M059J (cell line): ENCODE measurements around the gene PTTG1IP2. TPM values are rescaled to one million over a fixed set of nuclear protein-coding genes. Genes with fewer than 3 reads are reported as not detected.
A peak's percentile ranks its signal among the peaks of the same experiment; 100 is the strongest.

Source experiments
- DNase-seq: peaks from one replicate; pipeline ENCODE4 v3.0.0-alpha.2; 2012; ENCODE audit warnings: low read depth
- total RNA-seq: library from RNA; depleted of rRNA; stranded (reverse); fragments of >200 nt; shearing (Covaris generic); gene quantifications from 2 replicates; pipeline ENCODE4 v1.2.3, GENCODE V29; 2014; rRNA removed

PTTG1IP2 gene
- total RNA-seq: not detected in 2 replicates

DNA sequence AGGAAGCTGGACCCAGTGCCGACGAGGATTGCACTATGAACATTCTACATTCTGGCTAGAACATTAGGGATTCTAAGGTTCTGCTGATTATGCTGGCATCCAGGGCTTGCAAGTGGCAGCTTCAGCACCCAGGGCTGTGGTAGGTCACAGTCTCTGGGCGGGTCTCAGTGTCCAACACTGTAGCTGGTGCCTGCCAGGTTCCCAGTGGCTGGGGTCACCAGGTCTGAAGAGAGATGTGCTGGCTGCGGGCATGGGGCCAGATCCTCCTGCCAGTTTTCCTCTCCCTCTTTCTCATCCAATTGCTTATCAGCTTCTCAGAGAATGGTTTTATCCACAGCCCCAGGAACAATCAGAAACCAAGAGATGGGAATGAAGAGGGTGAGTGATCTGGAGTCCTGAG, at the start of gene PTTG1IP2:
PTTG1IP2 (plus strand) TSS at position 86 of the 400 bp plus-strand sequence; CDS start at position 234, 148 bp downstream.
- no peak for DNase-seq

DNA sequence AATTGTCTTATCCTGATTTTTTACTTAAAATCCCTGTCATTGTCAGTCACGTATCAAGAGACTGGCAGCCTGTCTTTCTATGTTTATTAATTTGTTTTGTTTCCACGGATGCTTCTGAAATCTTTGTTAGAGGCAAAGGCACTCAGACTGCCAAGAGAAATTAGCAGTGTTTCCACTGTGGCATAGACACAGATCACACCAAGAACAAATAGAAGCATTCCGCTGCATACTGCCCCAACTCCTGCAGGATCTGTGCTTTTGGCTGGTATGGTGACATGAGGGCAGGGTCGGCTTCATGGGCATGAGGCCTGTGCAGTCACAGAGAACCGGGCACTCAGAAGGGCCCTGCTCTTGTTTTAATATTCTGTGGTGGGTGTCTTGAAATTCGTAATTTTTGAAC, 47.8 kb upstream of the PTTG1IP2 start:
- DNase-seq: no peak

DNA sequence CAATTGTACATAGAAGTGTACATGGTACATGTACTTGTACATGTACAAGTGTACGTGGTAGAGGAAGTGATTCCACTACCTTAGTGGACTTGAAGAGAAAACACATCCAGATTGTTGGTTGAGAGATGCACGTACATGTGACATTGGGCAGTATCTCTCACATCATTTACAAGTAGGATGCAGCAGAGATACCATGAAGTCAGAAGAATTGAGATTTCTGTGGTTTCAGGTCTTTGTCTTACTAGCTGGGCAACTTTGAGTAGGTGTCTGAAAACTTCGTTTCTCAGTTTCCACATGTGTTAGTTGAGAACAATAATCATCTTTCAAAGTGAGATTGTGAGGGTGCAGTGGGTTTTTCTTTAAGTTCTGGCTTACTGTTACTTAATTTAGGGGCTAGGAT, 44.7 kb upstream of the PTTG1IP2 start:
- no peak for DNase-seq

DNA sequence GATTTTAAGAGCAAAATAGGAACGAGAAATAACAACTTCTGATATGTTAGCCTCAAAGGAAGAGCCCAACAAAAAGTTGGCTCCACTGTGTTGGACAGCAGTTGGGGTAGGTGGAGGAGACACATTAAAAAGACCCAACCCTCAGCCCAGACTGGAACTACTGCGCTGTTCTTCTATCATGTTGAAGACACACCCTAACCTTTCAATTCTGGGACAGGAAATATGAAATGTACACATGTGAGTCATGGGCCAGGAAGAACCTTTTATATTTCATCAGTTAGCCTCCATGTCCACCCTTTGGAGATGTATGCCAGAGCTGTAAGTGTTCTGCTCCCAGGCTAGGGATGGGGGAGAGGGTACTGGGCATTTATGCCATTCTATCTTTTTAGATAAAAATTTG, 44.1 kb upstream of the PTTG1IP2 start:
- no peak for DNase-seq

DNA sequence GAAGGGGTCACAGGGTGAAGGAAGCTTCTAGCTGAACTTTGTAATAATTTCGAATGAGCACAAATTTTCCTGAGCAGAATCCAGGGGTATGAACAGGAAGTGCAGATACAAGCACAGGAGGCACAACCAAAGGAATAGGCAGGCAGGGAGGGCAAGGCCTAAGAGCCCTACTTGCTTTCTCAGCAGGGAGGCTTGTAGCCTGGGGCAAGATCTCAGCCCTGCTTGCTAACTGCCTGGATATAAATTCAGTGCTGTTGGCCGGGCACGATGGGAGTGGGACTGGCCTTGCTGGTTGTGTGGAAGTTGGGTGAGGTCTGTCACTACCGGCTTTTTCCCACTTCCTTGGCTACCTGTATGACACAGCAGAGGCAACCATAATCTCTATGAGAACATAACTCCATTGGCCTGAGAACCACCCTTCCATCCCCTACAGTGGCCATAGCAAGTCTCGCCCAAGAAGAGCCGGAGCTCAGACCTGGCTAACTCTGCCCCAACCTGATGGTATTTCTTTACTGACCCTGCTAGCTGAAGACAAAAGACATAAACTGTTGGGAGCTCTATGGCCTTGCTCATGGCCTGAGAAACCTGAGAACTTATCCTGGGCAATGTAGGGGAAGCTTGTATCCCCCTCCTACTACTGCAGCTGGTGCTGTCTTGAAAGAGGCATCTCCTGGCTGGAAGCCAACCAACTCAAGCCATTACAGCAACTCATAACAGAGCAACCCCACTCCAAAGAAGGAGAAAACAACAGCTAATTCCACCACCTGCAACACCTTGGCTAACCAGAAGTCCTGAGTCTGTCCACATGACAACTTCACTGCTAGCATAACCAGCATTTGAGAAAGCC, 38.6 kb upstream of the PTTG1IP2 start:
- peak; percentile 3 for DNase-seq

DNA sequence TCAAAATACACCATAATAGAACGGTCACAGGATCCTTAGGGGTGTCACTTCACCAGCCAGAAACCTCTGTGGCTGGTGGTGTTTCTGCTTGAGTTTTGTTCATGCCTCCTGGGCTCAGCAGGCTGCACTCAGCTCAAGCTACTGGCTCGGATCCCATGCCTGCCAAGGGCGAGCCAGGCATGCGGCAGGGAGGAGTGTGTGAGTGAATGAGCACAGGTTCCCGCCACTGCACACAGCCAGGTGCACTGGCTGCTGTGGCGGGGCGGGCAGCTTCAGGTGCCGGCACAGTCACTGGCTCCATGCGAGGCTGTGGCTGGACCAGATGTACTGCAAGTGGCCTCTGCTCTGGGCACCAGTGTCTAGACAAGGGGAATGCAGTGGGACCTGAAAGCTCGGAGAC, 36.7 kb upstream of the PTTG1IP2 start:
- DNase-seq: no peak

DNA sequence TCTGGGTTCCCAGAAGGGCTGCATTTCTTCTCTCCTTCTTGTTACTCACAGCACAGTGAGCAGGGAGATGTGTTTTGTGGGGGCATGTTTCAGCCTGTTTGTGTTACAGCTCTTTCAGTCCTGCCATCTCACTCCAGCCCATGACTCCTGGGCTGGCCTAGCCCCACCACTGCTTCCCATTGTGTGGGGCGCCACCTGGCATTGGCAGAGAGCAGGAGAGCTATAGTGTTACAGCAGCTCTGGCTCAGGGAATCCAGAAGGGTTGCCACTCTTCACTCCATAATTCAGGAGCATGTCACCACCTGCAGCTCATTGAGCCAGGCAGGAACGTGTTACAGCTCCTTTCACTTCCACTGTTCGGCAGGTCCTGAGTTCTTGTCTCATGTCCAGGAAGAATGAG, 36.2 kb upstream of the PTTG1IP2 start:
- DNase-seq: no peak

DNA sequence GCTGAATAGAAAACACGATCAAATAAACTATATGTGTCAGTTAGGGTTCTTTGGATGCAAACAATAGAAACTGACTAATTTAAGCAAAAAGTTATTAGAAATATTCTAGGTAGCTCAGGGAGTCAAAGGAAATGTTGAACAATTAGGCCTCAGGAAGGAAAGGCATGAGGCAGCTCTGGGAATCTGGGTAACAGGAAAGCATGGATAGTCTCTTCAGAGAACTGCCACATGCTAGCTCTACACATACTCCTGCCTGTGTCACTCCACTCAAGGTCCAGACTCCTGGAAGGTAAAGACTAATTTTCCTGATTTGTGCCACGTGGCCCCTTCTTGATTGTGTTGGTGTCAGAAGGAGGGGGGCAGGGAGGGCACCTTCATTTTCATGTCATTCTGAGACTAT, 23.8 kb upstream of the PTTG1IP2 start:
- DNase-seq: no peak

DNA sequence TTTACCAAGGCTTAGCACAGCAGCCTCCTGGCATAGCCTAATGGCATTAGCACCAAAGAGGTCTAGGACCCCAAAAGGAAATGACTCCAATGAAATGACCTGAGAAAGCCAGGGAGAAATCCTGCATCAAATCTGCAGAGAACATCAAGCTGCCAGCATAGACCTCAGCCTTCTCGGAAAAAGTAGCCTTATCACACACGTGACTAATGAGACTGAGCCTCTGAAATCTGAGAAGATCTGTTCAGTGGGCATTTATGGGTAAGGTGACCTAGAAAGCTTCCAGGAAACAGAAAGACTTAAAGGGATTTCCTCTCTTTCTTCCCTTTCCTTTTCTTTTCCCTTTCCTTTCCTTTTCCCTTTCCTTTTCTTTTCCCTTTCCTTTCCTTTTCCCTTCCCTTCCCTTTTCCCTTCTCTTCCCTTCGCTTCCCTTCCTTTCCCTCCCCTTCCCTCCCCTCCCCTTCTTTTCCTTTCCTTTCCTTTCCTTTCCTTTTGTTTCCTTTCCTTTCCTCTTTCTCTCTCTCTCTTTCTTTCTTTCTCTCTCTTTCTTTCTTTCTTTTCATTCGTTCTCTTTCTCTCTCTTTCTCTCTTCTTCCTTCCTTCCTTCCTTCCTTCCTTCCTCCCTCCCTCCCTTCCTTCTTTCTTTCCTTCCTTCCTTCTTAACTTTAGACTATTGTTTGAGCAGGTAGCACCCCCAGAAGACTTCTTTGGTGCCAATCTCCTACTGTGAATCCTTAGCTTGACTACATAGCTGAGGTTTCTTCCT, 23.1 kb upstream of the PTTG1IP2 start:
- peak; percentile 12 for DNase-seq

DNA sequence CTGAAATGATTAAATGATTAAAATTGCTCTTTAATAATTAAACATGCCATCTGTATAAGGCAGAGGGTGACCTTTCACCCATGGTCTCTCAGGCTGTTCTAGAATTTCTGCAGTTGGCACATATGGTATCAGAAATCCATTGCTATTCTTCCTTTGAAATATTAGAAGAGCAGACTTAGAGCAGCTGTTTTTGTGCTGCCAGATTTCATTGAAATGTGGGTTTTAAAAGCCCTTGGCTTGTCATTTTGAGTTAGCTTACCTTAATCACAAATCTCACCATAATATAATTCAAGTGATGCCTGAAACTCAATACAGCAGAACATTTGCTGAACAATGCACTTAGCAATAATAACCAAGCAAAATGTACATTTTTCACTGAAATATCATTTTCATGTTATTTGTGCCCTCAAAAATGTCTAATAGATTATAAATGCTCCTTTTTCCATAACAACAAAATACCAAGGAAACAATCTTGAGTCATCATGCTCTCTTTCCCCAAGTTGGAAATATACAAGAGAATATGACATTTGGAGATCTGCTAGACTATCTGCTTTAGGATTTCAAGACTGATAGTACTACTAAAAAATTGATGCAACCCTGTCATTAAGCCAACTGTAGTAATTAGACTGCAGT, 16.1 kb upstream of the PTTG1IP2 start:
- DNase-seq: no peak

DNA sequence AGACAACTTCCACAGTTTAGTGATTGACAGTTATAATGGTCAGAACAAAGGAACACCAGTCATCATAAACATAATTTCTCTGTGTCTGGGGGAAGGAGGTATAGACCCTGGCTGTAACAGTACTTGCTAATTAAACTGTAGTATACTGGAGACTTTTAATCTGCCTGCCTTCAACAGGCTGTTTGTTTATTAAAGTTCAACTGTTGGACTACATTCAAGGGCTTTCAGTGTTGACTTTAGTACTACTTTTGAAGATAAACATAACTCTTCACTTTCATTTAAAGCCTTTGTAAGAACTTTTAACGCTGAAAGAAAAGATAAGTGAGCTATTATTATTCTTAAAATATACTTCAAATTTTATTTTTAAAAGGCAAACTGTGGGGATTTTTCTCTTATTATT, 15.5 kb upstream of the PTTG1IP2 start:
- no peak for DNase-seq

DNA sequence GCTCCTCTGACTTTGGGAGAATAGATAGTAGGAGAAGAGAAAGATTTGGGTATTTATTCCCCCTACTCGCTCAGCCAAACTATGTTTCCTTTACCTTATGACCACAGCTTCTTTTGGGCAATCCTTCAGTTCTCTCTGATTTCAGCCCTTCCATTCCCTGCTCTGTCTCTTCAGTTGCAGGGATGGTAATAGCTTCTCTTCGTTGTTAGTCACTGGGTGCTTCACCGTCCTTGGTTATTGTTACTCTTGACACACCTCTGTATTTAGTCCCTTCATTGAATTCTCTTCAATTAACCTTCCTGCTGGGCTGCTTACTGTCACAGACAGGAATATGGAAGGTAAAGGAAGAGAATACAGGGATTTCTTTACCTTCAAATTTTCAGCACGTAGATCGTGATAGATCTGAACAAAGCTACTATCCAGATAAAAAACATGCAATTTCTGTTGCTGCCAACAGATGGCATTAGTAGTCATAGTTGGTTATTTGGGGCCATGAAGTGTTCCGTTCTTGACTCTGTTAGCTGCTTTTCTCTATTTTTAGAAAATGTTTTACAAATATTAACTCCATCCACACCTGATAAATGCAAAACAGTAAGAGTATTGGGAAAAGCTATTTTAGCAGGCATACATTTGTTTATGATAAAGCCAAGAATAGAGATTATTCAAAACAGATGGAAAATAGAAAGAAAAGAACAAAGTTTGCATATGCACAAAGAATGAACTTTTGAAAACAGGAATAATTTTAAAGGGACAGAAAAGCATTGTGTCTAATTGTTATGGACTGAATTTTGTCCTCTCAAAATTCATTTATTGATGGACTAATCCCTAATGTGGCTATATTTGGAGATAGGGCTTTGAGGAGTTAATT, 14.0 kb upstream of the PTTG1IP2 start:
- peak; percentile 56 for DNase-seq

DNA sequence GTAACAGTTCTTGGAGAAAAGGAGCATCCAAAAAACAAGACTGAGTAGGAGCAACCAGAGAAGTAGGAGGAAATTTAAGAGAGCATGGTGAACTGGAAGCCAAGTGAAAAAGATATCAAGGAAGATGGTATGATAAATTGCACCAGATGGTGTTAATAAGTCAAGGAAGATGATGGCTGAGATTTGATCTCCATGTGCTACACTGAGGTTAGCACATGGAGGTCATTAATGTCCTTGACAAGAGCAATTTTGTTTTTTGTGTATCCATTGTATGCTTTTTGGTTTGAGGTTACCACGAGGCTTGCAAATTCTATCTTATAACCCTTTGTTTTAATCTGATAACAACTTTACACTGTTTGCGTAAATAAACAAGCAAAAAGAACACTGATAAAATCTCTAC, 11.3 kb upstream of the PTTG1IP2 start:
- no peak for DNase-seq

DNA sequence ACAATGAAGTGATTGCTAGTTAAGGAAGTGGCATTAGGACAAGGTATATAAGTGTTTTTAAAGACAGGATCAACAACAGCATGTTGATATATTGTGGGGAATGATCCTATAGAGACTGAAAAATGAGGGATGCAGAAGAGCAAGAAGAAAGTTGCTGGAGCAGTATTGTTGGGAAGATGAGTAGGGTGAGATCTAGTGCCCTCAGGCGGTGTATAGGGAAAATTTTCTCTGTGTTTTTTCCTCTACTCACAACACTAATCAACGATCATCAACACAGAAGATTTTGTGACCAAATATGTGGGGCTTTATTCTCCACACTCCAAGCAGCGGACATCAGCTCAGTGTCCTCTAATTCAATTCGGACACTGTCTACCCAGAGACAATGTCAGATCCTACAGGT, 9.6 kb upstream of the PTTG1IP2 start:
- peak; percentile 10 for DNase-seq

DNA sequence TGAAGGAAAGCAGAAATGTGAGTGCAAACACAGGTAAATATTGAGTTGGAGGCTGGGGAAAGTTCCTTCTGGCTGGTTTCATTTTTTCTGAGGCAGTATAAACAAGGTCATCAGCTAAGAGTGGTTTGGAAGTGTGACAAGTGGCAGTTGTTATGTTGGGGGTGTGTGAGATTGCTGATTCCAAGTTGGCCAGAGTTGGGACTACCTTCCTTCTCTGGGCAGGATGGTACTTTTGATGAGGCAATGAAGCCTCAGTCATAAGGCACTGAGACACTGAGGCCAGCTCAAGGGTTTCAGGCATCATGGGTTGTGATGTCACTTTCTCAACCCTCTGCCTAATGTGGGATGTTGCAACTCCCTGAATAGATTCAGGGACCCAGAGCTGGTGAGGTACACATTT, 8.2 kb upstream of the PTTG1IP2 start:
- DNase-seq: peak; percentile 10

DNA sequence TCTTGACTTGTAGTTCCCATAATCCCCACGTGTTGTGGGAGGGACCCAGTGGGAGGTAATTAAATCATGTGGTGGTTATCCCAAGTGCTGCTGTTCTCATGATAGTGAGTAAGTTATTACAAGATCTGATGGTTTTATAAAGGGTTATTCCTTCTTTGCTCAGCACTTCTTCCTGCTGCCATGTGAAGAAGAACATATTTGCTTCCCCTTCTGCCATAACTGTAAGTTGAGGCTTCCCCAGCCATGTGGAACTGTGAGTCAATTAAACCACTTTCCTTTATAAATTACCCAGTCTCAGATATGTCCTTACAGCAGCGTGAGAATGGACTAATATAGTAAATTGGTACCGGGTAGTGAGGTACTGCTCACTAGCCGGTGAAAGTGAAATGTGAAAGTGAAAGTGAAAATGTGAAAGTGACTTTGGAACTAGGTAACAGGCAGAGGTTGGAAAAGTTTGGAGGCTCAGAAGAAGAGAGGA, 6.2 kb upstream of the PTTG1IP2 start:
- DNase-seq: peak; percentile 42

DNA sequence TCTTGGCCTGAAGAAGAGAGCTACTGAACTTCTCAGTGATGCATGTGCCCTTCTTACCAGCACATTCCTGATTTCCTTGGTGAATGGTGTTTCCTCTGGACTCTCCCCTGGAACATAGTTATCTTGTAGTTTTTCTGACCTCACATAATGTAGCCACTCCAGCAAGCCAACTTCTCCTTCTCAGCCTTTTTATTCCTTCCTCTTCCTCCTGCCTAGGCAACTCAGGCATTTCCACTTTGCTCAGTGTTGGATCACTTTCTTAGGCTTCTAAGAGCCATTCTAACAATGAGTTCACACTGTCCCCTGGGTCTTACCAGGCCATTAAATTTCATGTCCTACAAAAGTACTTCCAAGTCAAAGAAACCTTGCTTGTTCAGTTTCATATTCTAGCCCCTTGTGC, 3.6 kb upstream of the PTTG1IP2 start:
- DNase-seq: no peak

DNA sequence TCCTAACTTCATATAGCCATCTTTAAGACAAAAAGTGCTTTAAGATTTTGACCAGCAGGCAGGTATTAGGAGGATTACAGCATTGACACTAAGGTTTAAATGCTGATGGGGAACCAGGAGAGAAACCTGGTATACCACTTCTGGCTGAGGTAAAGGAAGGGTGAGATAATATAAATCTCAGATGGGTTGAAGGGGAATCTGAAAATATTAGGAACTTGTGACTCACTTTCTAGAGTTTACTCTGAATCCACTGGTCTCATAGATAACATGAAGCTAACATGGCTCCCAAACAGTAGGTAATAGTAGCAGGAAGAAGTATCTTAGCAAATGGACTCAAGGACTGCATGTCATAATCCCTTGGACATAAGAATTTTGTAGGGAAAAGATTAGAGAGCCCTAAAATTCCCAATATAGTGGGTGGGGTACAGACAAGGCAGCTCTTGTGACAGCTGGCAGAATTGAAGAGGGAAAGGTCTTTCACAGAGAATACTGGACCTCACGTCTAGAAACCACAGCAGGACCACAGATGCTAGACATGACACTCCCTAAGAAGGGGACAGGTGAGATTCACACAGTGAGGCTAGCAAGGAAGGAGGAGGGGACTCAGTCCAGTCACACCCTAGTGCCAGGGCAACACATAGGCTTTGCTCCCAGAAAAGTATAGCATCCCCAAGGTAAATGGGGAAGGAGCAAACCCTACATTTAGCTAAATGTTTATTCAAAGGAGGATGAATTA, 3.5 kb downstream of the PTTG1IP2 start:
- no peak for DNase-seq

DNA sequence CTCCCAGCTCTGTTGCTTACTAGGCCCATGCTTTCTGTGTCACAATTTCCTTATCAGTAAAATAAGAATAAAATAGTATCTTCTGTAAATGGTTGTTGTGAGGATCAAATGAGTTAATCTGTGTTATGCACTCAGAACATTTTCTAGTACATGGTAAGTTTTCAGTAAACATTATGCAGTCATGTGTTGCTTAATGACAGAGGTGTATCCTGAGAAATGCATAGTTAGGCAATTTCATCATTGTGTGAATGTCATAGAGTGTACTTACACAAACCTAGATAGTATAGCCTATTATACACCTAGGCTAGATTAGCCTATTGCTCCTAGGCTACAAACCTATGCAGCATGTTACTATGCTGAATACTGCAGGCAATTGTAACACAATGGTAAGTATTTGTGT, 4.4 kb downstream of the PTTG1IP2 start:
- DNase-seq: no peak

DNA sequence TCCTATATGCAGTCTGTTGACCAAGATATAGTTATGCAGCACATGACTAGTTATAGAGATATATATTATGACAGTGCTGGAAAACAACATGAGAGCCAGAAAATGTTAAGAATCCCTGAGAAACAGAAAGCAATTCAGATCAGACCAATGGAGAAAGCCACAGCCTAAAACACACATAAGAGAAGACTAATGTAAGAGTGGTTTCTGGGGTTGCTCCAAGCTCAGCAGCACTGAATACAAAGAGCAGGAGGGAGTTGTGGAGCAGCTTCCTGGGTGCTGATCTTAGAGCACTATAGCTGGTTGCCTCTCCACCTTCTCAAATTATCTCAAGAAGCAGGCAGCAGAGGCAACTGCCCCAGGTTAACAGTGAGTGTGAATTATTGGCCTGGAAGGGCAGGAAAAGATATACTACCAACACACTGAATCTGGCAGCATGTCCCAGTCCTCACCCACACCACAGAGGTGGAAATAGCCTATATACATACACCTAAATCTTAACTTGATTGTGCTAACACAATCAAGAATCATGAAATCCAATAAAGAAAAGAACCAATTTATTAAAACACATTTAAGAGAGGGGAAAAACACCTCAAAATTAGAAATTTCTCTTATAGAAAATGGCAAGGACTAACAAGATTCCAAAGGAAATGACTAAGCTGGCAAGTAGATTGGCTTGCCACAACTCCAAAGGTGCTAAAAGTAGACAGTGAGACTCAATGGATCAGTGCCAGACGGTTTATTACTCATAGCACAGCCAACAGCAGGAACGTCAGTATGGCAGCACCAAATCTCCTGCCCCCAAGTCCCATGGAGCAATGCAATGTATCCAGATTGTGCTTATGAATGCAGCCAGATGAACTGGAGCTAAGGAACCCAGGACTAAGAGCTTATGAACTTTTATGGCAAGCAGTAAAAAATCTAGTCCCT, 5.1 kb downstream of the PTTG1IP2 start:
- peak; percentile 96 for DNase-seq
